ENCODE data around the gene CLDN14. TPM values are rescaled to one million over a fixed set of nuclear protein-coding genes. Genes with fewer than 3 reads are reported as not detected.

Gene CLDN14
- total and polyA plus RNA-seq, 2 experiments from 2014 or later = not detected

DNA sequence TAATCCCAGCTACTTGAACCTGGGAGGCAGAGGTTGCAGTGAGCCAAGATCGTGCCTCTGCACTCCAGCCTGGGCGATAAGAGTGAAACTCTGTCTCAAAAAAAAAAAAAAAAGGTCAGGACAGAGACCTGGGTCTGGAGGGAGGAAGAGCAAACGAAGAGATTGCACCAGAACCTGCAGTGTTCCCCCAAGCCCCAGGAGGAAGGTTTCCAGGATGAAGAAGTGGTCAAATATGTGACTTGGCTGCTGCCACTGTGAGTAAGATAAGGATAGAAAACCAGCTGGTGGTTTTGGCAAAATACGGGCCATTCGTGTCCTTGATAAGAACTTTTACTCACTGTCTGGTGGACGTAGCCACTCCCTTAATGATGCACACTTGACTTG lies 42.2 kb downstream of the CLDN14 start (continued):
- TF ChIP-seq, protein P1, sequence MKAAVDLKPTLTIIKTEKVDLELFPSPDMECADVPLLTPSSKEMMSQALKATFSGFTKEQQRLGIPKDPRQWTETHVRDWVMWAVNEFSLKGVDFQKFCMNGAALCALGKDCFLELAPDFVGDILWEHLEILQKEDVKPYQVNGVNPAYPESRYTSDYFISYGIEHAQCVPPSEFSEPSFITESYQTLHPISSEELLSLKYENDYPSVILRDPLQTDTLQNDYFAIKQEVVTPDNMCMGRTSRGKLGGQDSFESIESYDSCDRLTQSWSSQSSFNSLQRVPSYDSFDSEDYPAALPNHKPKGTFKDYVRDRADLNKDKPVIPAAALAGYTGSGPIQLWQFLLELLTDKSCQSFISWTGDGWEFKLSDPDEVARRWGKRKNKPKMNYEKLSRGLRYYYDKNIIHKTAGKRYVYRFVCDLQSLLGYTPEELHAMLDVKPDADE (IDR thresholded peaks at IDR 0.05) = no peak
- TF ChIP-seq, protein P2, sequence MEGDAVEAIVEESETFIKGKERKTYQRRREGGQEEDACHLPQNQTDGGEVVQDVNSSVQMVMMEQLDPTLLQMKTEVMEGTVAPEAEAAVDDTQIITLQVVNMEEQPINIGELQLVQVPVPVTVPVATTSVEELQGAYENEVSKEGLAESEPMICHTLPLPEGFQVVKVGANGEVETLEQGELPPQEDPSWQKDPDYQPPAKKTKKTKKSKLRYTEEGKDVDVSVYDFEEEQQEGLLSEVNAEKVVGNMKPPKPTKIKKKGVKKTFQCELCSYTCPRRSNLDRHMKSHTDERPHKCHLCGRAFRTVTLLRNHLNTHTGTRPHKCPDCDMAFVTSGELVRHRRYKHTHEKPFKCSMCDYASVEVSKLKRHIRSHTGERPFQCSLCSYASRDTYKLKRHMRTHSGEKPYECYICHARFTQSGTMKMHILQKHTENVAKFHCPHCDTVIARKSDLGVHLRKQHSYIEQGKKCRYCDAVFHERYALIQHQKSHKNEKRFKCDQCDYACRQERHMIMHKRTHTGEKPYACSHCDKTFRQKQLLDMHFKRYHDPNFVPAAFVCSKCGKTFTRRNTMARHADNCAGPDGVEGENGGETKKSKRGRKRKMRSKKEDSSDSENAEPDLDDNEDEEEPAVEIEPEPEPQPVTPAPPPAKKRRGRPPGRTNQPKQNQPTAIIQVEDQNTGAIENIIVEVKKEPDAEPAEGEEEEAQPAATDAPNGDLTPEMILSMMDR (conservative IDR thresholded peaks at IDR 0.05; ENCODE audit: low read depth in 2 of 2) = no peak
- TF ChIP-seq JUNB (IDR thresholded peaks at IDR 0.05; ENCODE audit: unreplicated experiment) = no peak

DNA sequence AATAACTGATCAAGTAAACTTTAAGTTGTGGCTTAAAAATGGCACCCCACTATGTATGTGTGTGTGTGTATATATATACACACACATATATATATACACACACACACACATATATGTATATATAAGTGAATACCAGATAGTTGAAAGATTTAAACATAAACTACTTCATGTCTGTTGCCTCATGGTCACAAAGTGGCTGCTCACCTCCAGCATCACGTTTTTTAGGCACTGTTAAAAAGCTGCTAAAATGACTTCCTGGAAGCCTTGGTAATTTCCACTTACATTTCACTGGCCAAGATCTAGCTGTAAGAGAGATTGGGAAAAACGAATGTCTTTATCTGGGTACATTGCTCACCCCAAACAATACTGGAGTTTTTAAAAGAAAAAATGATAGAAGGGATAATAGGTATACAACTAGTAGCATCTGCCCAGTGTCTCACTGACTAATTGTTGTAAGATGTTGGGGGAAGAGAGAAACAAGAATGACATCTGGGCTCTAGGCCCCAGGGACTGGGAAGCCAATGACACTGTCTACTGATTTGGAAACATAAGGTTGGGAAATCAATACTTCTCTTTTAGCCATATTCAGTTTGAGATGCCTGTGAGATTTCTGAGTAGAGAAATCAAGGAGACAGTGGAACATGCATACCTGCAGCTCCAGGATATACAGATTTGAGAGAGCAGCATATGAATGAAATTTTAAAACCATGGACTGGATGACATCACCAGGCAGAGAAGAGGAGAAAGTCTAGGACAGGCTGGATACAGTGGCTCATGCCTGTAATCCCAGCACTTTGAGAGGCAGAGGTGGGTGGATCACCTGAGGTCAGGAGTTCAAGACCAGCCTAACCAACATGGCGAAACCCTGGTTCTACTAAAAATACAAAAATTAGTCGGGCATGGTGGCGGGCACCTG lies 42.8 kb downstream of the CLDN14 start:
- Histone ChIP-seq H3K27me3 (ENCODE audit: insufficient read depth) (no peaks in the 10 kb centered on the region), H4K20me1 (replicated peaks; ENCODE audit: insufficient read depth) (no peaks in the 10 kb centered on the region), H3K4me2 (no peak overlapping the region), H3K4me3 (no peak overlapping the region), H3K36me3 (ENCODE audit: insufficient read depth) (no peaks in the 10 kb centered on the region), H2AFZ (no peak overlapping the region), H3F3A (replicated peaks; ENCODE audit: low read depth) (no peaks in the 10 kb centered on the region), H3K27ac (ENCODE audit: low read depth) (no peak overlapping the region), H3K4me1 (ENCODE audit: insufficient read depth) (no peaks in the 10 kb centered on the region), H3K9me2 (ENCODE audit: insufficient read depth) (no peaks in the 10 kb centered on the region), H3K79me2 (replicated peaks; ENCODE audit: insufficient read depth) (no peaks in the 10 kb centered on the region)
- Mint-ChIP-seq H3K4me1 (peaks cover 7% of the 10 kb centered on the region; the same call in 1 of the 3 replicates), H3K36me3 (ENCODE audit: low read depth) (no peaks in the 10 kb centered on the region), H3K27ac (no peak overlapping the region), H3K4me3 (no peak overlapping the region), H3K9me3 (no peaks in the 10 kb centered on the region), H3K27me3 (ENCODE audit: insufficient read depth, low read depth, poor library complexity) (peaks cover 6% of the 10 kb centered on the region)
- ATAC-seq (no peak), DNase-seq (ENCODE audit: low spot score) (no peak)
- TF ChIP-seq ZNF331 (CRISPR knock-in tag; IDR thresholded peaks at IDR 0.05; ENCODE audit: low read depth) (no peak), JUNB (IDR thresholded peaks at IDR 0.05; ENCODE audit: unreplicated experiment) (no peak), POLR2AphosphoS5 (IDR thresholded peaks at IDR 0.05; ENCODE audit: low read depth) (no peak), NANOG (IDR thresholded peaks at IDR 0.05; ENCODE audit: borderline replicate concordance) (no peak)
- TF ChIP-seq, protein P3, sequence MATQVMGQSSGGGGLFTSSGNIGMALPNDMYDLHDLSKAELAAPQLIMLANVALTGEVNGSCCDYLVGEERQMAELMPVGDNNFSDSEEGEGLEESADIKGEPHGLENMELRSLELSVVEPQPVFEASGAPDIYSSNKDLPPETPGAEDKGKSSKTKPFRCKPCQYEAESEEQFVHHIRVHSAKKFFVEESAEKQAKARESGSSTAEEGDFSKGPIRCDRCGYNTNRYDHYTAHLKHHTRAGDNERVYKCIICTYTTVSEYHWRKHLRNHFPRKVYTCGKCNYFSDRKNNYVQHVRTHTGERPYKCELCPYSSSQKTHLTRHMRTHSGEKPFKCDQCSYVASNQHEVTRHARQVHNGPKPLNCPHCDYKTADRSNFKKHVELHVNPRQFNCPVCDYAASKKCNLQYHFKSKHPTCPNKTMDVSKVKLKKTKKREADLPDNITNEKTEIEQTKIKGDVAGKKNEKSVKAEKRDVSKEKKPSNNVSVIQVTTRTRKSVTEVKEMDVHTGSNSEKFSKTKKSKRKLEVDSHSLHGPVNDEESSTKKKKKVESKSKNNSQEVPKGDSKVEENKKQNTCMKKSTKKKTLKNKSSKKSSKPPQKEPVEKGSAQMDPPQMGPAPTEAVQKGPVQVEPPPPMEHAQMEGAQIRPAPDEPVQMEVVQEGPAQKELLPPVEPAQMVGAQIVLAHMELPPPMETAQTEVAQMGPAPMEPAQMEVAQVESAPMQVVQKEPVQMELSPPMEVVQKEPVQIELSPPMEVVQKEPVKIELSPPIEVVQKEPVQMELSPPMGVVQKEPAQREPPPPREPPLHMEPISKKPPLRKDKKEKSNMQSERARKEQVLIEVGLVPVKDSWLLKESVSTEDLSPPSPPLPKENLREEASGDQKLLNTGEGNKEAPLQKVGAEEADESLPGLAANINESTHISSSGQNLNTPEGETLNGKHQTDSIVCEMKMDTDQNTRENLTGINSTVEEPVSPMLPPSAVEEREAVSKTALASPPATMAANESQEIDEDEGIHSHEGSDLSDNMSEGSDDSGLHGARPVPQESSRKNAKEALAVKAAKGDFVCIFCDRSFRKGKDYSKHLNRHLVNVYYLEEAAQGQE (IDR thresholded peaks at IDR 0.05; ENCODE audit: unreplicated experiment) = no peak
